Endodermal cell (in vitro differentiated cells): Measurements from ENCODE around the gene DGCR2. TPM values are rescaled to one million over a fixed set of nuclear protein-coding genes. Genes with fewer than 3 reads are reported as not detected.
A peak's percentile ranks its signal among the peaks of the same experiment; 100 is the strongest.

Source experiments
- DNase-seq: peaks from one replicate; pipeline ENCODE4 v3.0.0-alpha.2; 2017
- H3K27ac ChIP-seq: 2 replicates; pipeline ENCODE4 v1.5.1; 2013; ENCODE audit warnings: mild to moderate bottlenecking, low read depth, low read length, moderate library complexity
- H3K27me3 ChIP-seq: 2 replicates; pipeline ENCODE4 v1.6.1; 2013; ENCODE audit warnings: mild to moderate bottlenecking, low read length, moderate library complexity; ENCODE audit not compliant: insufficient read depth, control insufficient read depth, poor library complexity, severe bottlenecking
- H3K36me3 ChIP-seq: 2 replicates; pipeline ENCODE4 v1.7.0; 2013; ENCODE audit warnings: mild to moderate bottlenecking, low read length, moderate library complexity; ENCODE audit not compliant: control insufficient read depth, insufficient read depth
- H3K4me1 ChIP-seq: one replicate; pipeline ENCODE4 v1.7.0; 2013; ENCODE audit warnings: low read length; ENCODE audit not compliant: control insufficient read depth, insufficient read depth
- H3K4me3 ChIP-seq: 2 replicates; pipeline ENCODE4 v1.5.1; 2013; ENCODE audit warnings: mild to moderate bottlenecking, low read length, moderate library complexity
- H3K9ac ChIP-seq: 2 replicates; pipeline ENCODE4 v1.6.1; 2013; ENCODE audit warnings: mild to moderate bottlenecking, low read length, moderate library complexity; ENCODE audit not compliant: poor library complexity, severe bottlenecking; ENCODE audit errors: extremely low read depth
- H3K9me3 ChIP-seq: 2 replicates; pipeline ENCODE4 v1.6.1; 2013; ENCODE audit warnings: mild to moderate bottlenecking, low read length, moderate library complexity; ENCODE audit not compliant: control insufficient read depth
- H3K27ac Mint-ChIP-seq: 2 replicates; pipeline ENCODE4 v1.8.0; 2020; ENCODE audit warnings: mixed read lengths
- H3K27me3 Mint-ChIP-seq: 2 replicates; pipeline ENCODE4 v1.8.0; 2021; ENCODE audit warnings: mild to moderate bottlenecking, mixed read lengths; ENCODE audit not compliant: insufficient read depth
- H3K36me3 Mint-ChIP-seq: 2 replicates; pipeline ENCODE4 v1.8.0; 2020; ENCODE audit warnings: low read depth, mixed read lengths
- H3K4me1 Mint-ChIP-seq: 2 replicates; pipeline ENCODE4 v1.8.0; 2020; ENCODE audit warnings: mixed read lengths
- H3K4me3 Mint-ChIP-seq: 2 replicates; pipeline ENCODE4 v1.8.0; 2020; ENCODE audit warnings: mild to moderate bottlenecking, moderate library complexity, mixed read lengths
- H3K9me3 Mint-ChIP-seq: 2 replicates; pipeline ENCODE4 v1.8.0; 2020; ENCODE audit warnings: mild to moderate bottlenecking, mixed read lengths
- WGBS, 2 experiments: methylation state at CpG; one replicate each; pipeline versions ENCODE4 v1.1.5 to v1.1.7; 2013; ENCODE audit warnings: missing lambda C conversion rate in 2 of 2, mixed read lengths in 1 of 2; ENCODE audit not compliant: insufficient coverage in 1 of 2, insufficient read length in 1 of 2; 5-methylcytosine and 5-hydroxymethylcytosine counted together
- total RNA-seq, 2 donors: library from RNA; stranded (reverse); fragmentation: NEBNext Ultra II Directional in 1 of 2; extraction: Animal tissue kit (Norgen Biotek cat#: 25700) in 1 of 2; gene quantifications; 2 replicates in 1 of 2; 3 replicates in 1 of 2; pipeline ENCODE4 v1.2.1, GENCODE V29; 2021
- TF ChIP-seq, protein P1 (sequence below): fragments of 200-600 bp; sonication (generic); conservative IDR thresholded peaks from 2 replicates; pipeline ENCODE4 v1.5.0; 2021; ENCODE audit warnings: antibody characterized with exemption, mild to moderate bottlenecking

DGCR2 gene
- total RNA-seq, 2 donors from 2014 or later: 54.6 to 62.9 TPM

DNA sequence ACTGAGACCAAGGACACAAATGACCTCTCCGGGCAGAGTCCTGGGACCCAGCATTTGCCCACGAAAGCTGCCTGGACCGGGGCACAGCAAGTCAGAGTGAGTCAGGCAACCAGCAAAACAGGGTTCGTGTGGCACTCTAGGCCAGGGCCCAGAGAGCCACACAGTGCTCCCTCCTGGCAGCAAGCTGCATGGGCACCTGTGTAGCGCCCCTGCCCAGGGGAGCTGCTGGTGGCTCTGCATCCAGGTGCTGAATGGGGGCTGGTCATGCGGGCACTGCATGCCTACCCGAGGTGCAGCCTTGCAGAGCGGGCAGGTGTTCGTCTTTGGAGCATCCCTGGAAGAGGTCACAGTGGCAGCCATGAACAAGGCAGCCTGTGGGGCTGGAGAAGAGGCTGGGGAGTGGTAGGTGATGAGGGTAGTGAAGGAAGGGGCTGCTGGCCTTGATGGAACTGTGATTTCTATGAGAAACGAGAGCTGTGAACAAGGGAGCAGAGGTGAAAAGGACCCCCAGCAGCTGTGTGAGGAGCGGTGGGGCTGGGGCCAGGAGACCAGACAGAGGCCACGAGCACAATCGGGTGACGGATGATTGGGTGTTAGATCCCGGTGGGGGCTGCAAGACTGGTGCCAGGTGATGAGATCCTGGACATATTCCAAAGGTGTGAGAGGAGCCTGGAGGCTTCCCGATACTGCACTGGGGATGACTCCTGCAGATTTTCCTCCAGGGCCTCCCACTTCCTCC is 63.3 kb downstream of the DGCR2 start:
- Histone ChIP-seq H3K4me1 (no peaks in the 10 kb centered on the region), H3K36me3 (peaks cover 53% of the 10 kb centered on the region), H3K4me3 (no peak overlapping the region), H3K9me3 (no peaks in the 10 kb centered on the region), H3K27me3 (no peaks in the 10 kb centered on the region), H3K27ac (no peak overlapping the region), H3K9ac (no peak overlapping the region)
- 94 to 95% methylated on average over 10 to 16 of the region's 16 CpGs for WGBS, 2 experiments
- H3K36me3 Mint-ChIP-seq: peaks cover 65% of the 10 kb centered on the region
- no peaks in the 10 kb centered on the region for H3K9me3 Mint-ChIP-seq
- no peaks in the 10 kb centered on the region for H3K27me3 Mint-ChIP-seq
- TF ChIP-seq, protein P1, sequence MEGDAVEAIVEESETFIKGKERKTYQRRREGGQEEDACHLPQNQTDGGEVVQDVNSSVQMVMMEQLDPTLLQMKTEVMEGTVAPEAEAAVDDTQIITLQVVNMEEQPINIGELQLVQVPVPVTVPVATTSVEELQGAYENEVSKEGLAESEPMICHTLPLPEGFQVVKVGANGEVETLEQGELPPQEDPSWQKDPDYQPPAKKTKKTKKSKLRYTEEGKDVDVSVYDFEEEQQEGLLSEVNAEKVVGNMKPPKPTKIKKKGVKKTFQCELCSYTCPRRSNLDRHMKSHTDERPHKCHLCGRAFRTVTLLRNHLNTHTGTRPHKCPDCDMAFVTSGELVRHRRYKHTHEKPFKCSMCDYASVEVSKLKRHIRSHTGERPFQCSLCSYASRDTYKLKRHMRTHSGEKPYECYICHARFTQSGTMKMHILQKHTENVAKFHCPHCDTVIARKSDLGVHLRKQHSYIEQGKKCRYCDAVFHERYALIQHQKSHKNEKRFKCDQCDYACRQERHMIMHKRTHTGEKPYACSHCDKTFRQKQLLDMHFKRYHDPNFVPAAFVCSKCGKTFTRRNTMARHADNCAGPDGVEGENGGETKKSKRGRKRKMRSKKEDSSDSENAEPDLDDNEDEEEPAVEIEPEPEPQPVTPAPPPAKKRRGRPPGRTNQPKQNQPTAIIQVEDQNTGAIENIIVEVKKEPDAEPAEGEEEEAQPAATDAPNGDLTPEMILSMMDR: peak; percentile 29
- H3K4me3 Mint-ChIP-seq: no peak overlapping the region
- peak overlapping the region; percentile 61 for H3K27ac Mint-ChIP-seq
- no peak for DNase-seq
- H3K4me1 Mint-ChIP-seq: no peaks in the 10 kb centered on the region

DNA sequence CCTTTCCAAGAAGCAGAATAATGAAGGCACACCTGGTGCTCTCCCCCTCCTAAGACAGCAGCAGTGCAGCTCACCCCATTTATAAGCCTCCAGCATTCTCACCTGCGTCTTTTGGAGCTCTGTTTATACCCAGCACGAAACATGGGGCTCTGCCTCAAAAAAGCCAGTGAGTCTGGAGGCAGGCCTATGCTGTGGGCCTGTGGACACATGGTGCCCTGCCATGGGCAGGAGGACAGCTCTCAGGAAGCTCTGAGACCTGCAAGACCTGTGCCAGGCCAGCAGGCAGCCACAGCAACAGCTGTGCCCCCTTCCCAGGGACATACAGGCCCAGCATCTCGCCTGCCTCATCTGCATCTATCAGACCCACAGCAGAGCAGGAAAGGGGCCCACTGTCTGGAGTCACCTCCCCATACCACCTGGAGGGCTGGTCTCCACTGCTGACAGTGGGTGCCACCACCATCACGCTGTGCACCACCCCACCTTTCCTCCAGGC is 64.2 kb downstream of the DGCR2 start:
- Histone ChIP-seq H3K27me3 (no peaks in the 10 kb centered on the region), H3K36me3 (peaks cover 56% of the 10 kb centered on the region), H3K27ac (no peak overlapping the region), H3K9ac (no peak overlapping the region), H3K4me3 (no peak overlapping the region), H3K4me1 (no peaks in the 10 kb centered on the region), H3K9me3 (no peaks in the 10 kb centered on the region)
- 91 to 92% methylated on average over 2 to 4 of the region's 4 CpGs for WGBS, 2 experiments
- peaks cover 67% of the 10 kb centered on the region for H3K36me3 Mint-ChIP-seq
- H3K4me1 Mint-ChIP-seq: no peaks in the 10 kb centered on the region
- H3K4me3 Mint-ChIP-seq: no peak overlapping the region
- no peaks in the 10 kb centered on the region for H3K9me3 Mint-ChIP-seq
- no peaks in the 10 kb centered on the region for H3K27me3 Mint-ChIP-seq
- TF ChIP-seq, protein P1: no peak
- H3K27ac Mint-ChIP-seq: peak overlapping the region; percentile 32
- no peak for DNase-seq

DNA sequence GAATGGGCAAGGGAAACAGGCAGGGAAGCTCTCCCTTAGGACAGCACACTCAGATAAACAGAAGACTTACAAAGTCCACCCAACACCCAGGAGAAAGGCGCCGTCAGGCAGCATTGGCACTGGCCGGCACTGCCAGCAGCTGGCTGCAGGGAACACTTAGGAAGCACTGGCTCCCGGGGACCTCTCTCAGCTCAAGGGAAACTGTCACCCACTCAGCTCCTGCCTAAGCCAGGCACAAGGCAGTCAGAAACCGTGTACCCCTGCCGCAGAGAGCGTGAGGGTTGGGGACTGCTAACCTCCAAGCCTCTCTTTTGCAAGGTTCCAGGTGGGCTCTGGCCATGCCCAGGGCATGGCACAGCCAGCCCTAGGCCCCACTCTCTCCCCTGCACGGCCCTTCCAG is 64.7 kb downstream of the DGCR2 start:
- DNase-seq: no peak
- Histone ChIP-seq H3K4me1 (no peaks in the 10 kb centered on the region), H3K36me3 (peaks cover 60% of the 10 kb centered on the region), H3K9ac (no peak overlapping the region), H3K27ac (no peak overlapping the region), H3K4me3 (no peak overlapping the region), H3K27me3 (no peaks in the 10 kb centered on the region), H3K9me3 (no peaks in the 10 kb centered on the region)
- H3K27ac Mint-ChIP-seq: peak overlapping the region; percentile 32
- H3K4me3 Mint-ChIP-seq: no peak overlapping the region
- peaks cover 67% of the 10 kb centered on the region for H3K36me3 Mint-ChIP-seq
- H3K4me1 Mint-ChIP-seq: no peaks in the 10 kb centered on the region
- TF ChIP-seq, protein P1: no peak
- no peaks in the 10 kb centered on the region for H3K9me3 Mint-ChIP-seq
- WGBS, 2 experiments: 95% methylated on average over 8 of the region's 8 CpGs; no CpG with 5 or more reads in 1 of the 2 experiments
- H3K27me3 Mint-ChIP-seq: no peaks in the 10 kb centered on the region
